AG04450 (cell line): ENCODE measurements around the gene THPO. TPM values are rescaled to one million over a fixed set of nuclear protein-coding genes. Genes with fewer than 3 reads are reported as not detected.

ENCODE experiments used
- CTCF ChIA-PET: fragments of 300-600, 350-600 bp; formaldehyde crosslinking; extraction: SDS; loops from one replicate; lab custom pipeline; 2022; ENCODE audit warnings: antibody characterized with exemption, inconsistent platforms; lab: Charles Lee
- POLR2A ChIA-PET: fragments of 350-600 bp; formaldehyde crosslinking; extraction: SDS; loops from one replicate; lab custom pipeline; 2021; ENCODE audit warnings: antibody characterized with exemption, inconsistent platforms; lab: Yijun Ruan, JAX
- DNase-seq: peaks from one replicate; pipeline ENCODE4 v3.0.0-alpha.2; 2011; ENCODE audit warnings: low read depth, low spot score
- H3K27ac ChIP-seq: one replicate; pipeline ENCODE4 v1.5.1; 2012; ENCODE audit warnings: low read depth, low read length, control low read depth
- H3K27me3 ChIP-seq: one replicate; pipeline ENCODE4 v1.6.0; 2012; ENCODE audit warnings: low read length; ENCODE audit not compliant: control insufficient read depth, insufficient read depth
- H3K4me3 ChIP-seq: 2 replicates; pipeline ENCODE4 v1.5.1; 2011; ENCODE audit warnings: mild to moderate bottlenecking, low read depth, low read length, control low read depth
- H3K9me3 ChIP-seq: 2 replicates; pipeline ENCODE4 v1.5.1; 2012; ENCODE audit warnings: low read length; ENCODE audit not compliant: control insufficient read depth, insufficient read depth
- polyA minus RNA-seq: library from RNA; depleted of rRNA, polyadenylated mRNA; stranded (reverse); fragments of >200 nt; gene quantifications from 2 replicates; pipeline ENCODE4 v1.2.3, GENCODE V29; 2011; rRNA and poly(A)+ RNA removed
- polyA plus RNA-seq: library from polyadenylated mRNA; depleted of rRNA; stranded (reverse); fragments of >200 nt; gene quantifications from 2 replicates; pipeline ENCODE4 v1.2.3, GENCODE V29; 2011; rRNA removed
- TF ChIP-seq, protein P1 (sequence below): IDR thresholded peaks from 2 replicates; pipeline ENCODE4 v1.5.1; 2011; ENCODE audit warnings: low read depth, low read length, control low read depth, inconsistent platforms

The THPO gene
- 0.06 TPM in 1 of 2 replicates, not detected in the other for polyA plus RNA-seq
- not detected in 2 replicates for polyA minus RNA-seq

DNA sequence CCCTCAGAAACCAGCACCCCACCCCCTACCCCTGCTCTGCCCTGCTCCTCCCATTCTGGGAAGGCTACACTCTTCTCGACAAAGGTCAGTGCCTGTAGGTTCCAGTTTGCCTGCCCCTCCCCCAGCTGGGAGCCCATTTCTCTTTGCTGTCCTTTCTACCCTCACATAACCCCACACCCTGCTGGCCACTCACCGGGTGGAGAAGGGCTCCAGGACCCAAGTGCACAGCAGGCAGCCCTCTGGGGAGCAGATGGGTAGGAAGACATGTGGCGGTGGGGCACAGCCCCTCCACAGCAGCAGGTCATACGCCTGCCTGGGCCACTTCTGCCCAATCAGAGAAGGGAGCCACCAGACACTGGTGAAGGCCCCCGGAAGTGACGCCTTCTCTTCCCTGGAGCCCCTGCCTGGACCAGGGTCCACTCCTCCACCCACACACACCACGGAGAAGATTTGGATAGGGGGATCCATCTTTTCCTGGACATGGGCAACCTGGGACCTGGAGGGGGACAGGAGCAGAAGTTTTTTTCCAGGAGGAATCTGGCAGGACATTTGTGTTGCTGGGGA, at the start of gene THPO:
THPO (minus strand) TSS at position 326 of the 564 bp plus-strand sequence. CDS start 1,948 bp downstream, outside the sequence.
- no peak within 1 kb of the TSS for H3K4me3 ChIP-seq
- TF ChIP-seq, protein P1, sequence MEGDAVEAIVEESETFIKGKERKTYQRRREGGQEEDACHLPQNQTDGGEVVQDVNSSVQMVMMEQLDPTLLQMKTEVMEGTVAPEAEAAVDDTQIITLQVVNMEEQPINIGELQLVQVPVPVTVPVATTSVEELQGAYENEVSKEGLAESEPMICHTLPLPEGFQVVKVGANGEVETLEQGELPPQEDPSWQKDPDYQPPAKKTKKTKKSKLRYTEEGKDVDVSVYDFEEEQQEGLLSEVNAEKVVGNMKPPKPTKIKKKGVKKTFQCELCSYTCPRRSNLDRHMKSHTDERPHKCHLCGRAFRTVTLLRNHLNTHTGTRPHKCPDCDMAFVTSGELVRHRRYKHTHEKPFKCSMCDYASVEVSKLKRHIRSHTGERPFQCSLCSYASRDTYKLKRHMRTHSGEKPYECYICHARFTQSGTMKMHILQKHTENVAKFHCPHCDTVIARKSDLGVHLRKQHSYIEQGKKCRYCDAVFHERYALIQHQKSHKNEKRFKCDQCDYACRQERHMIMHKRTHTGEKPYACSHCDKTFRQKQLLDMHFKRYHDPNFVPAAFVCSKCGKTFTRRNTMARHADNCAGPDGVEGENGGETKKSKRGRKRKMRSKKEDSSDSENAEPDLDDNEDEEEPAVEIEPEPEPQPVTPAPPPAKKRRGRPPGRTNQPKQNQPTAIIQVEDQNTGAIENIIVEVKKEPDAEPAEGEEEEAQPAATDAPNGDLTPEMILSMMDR = no peak
- H3K27me3 ChIP-seq = peaks cover 68% of the 10 kb centered on the region
- H3K9me3 ChIP-seq = no peaks in the 10 kb centered on the region; the same call in 1 of the 2 replicates
- no peak for DNase-seq
- ChIA-PET CTCF (interaction anchor here (1.0 to 1.2 kb wide), 2 partner anchors 136 to 184 kb away, joined by 3 to 6 read pairs; partner anchors contain the start of gene EPHB3), POLR2A (no interaction called here)
- no peak within 1 kb of the TSS for H3K27ac ChIP-seq

DNA sequence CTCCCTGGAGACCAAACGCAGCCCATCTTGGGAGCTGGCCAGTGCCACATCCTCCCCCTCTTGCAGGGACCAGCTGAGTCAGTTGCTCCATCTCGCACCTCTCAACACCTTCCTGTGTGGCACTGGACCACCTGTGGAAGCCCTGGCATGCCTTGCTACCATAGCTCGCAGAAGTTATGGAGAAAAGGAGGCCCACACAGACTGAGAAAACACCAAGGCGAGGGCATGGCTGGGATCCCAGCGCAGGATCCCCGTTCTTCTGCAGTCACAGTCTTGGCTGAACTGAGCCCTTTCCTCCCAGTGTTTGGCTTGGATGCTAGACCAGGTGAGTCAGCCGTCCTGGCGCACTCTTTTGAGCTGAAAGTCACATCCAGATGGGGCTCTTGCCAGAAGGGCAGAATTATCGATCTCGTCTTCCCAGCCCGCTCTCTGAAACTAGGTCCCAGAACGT, 48.7 kb upstream of the THPO start:
- Histone ChIP-seq H3K27me3 (peaks cover 16% of the 10 kb centered on the region), H3K9me3 (no peaks in the 10 kb centered on the region), H3K27ac (no peak overlapping the region), H3K4me3 (no peak overlapping the region)
- ChIA-PET POLR2A (no interaction called here), CTCF (interaction anchor here (1.1 kb wide), 2 partner anchors 9 to 134 kb away, joined by 3 to 5 read pairs; no protein-coding TSS in a partner anchor)
- no peak for DNase-seq
- TF ChIP-seq, protein P1 = no peak

DNA sequence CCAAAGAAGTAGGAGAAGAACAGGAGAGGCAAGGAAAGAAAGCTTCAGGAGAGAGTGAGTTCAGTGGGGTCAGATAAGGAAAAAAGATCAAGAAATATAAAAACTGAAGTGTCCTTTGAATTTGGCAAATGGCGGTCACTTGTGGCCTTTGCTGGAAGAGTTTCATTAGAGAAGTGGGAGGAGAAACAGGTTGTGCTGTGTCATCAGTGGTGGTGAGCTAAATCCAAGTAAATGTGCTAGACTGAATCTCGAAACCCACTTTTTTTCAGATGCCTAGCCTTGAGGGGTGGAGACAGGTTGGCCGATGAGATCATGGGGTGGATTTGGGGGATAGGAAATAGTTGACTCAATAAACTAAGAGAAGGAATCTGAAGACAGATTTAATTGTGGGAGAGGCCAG, 45.6 kb upstream of the THPO start:
- H3K9me3 ChIP-seq = no peaks in the 10 kb centered on the region
- H3K27me3 ChIP-seq = peaks cover 12% of the 10 kb centered on the region
- ChIA-PET POLR2A (no interaction called here), CTCF (interaction anchor here (1.0 to 2.6 kb wide), 3 partner anchors 52 to 119 kb away, joined by 4 to 11 read pairs (median 4); no protein-coding TSS in a partner anchor)
- TF ChIP-seq, protein P1 = no peak
- no peak overlapping the region for H3K27ac ChIP-seq
- no peak for DNase-seq
- H3K4me3 ChIP-seq = no peak overlapping the region

DNA sequence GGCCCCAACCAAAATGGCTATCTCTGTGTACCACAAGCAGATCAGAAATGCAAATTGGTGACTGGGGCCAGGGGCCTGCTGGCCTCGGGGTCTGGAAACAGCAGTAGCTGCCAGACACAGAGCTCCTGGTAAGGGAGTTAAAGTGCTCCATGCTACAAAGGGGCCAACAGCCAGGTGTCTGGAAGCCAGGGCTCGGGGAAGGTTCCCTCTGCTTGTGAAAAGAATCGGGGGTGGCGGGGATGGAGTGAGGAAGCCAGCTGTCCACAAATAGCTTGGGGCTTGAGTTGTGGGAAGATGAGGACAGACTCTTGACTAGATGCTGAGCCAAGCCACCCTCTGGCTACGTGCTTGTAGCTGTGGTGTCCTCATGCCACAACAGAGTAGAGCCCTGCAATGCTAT, 41.2 kb upstream of the THPO start:
- POLR2A ChIA-PET = no interaction called here
- DNase-seq = no peak
- Histone ChIP-seq H3K27me3 (peaks cover 5% of the 10 kb centered on the region), H3K9me3 (no peaks in the 10 kb centered on the region), H3K27ac (no peak overlapping the region), H3K4me3 (no peak overlapping the region)
- TF ChIP-seq, protein P1 = no peak
- CTCF ChIA-PET = interaction anchor here (0.7 to 3.9 kb wide), 3 partner anchors 38 to 94 kb away, joined by 3 to 32 read pairs (median 10); no protein-coding TSS in a partner anchor
